GM18505 (cell line): ENCODE results near the gene TCF12.

Experiments used
- ATAC-seq: cut with Tn5 transposase; IDR thresholded peaks from one replicate; pipeline ENCODE4 v1.9.1; 2021; ENCODE audit not compliant: unreplicated experiment
- POLR2A ChIP-seq: IDR thresholded peaks from 4 replicates; pipeline ENCODE4 v1.6.1; 2011; ENCODE audit warnings: borderline replicate concordance; ENCODE audit not compliant: insufficient read depth, insufficient read length; ENCODE audit errors: extremely low read depth

TCF12 gene

DNA sequence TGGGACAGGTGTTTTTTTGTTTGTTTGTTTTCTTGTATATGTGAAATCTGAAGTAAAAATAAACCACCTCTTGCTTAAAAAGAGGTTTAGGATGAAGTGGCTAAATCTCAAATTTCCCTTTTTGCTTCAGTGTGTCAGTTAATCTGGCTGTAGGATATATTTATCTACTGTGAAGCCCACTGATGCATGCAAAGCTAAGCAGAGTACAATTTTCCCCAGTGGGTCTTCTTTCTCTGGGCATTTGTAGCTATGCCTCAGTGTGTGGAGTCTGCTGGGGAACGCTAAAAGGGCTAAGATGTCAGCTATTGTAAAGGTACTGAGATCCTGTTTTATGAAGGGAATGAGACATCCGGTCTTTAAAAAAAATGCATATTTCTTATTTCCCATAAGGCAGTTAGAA lies 190.6 kb downstream of the TCF12 start:
- no peak for ATAC-seq

DNA sequence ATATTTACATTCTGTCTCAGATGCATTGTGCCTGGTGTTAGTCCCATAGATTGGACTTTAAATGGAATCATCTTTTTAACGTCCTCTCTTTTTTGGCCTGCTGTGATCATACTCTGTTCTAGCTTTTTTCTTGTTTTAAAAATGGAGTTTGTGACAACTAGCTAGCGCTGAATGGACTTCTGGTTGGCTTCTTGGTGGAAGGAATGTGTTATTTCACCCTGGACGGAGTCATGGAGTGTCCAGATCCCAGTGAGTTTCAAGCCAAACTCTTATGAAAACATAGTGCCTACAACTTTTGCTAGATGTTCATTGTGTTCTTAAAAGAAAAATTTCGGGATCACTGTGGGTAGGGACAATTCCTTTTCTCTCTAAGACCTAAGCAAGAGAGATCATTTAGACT lies 192.6 kb downstream of the TCF12 start:
- ATAC-seq, result no peak
- no peak for TF ChIP-seq POLR2A

More for the DNA sequence above, 190.6 kb downstream of the TCF12 start:
- TF ChIP-seq POLR2A, result no peak

DNA sequence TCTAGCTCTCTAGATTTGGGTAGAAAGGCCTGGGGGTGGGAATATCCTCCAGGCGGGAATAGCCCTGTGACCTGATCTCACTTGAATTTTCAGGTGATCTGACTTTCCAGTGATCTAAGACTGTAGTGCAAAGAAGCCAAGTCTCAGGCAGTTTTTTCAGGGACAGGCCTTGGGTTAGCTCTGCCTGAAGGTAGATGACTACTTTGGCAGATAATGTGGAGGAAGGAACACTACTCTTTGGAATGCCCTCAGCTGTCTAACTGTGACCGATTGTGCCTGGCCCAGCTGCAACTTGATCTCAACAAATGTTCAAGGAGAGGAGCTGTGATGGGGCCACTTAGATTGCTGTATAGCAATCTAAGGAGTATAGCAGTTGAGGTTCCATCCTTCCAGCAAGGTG lies 193.7 kb downstream of the TCF12 start:
- no peak for ATAC-seq
- TF ChIP-seq POLR2A, result no peak

DNA sequence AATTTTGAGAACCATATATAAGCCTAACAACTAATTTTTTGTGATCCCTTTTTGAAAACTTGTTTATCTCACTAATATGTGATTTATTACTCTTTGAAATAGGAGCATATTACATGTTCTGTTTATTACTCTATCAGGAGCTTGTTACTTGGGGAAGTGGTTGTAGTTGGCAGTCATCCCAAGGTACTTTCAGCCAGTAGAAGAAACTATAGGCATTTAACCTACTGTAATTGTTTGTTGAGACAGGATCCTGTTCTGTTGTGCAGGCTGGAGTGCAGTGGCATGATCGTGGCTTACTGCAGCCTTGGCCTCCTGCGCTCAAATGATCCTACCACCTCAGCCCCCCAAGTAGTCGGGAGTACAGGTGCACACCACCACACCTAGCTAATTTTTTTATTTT lies 195.6 kb downstream of the TCF12 start:
- no peak for TF ChIP-seq POLR2A
- no peak for ATAC-seq

DNA sequence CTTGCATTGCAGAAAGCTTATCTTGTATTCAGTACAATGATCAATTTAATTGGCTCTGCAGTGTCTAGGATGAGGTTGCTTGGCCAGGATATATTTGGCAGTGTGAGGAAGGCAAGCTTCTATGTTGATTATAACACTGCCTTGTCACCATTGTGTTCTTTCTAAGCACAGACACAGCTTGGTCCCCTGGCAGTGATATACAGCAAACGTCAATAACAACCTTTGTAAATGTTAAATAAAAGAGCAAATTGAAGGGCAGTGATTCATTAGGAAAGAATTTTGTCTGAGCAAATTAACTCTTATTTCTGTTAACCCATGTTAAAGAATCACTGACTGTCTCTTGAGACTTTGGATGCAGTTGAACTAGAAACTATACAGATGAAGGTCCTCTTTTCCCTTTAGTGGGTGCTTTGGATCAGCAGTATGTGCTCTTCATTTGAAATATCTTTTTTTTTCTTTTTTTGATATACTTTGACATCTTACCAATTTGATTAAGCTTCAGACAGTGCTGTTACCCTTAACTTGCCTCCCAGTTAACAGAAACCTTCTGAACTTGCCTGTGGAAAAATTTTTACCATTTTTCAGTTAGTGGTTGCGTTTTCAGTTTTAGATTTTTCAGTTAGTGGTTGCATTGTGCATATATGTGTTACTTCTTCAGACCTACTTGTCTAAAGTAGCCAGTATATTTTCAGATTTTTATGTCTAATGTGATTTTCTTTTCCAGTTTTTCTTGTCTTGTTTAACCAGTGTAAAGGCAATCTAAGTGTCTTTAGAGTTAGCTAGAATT lies 199.8 kb downstream of the TCF12 start:
- no peak for ATAC-seq
- TF ChIP-seq POLR2A, result no peak

DNA sequence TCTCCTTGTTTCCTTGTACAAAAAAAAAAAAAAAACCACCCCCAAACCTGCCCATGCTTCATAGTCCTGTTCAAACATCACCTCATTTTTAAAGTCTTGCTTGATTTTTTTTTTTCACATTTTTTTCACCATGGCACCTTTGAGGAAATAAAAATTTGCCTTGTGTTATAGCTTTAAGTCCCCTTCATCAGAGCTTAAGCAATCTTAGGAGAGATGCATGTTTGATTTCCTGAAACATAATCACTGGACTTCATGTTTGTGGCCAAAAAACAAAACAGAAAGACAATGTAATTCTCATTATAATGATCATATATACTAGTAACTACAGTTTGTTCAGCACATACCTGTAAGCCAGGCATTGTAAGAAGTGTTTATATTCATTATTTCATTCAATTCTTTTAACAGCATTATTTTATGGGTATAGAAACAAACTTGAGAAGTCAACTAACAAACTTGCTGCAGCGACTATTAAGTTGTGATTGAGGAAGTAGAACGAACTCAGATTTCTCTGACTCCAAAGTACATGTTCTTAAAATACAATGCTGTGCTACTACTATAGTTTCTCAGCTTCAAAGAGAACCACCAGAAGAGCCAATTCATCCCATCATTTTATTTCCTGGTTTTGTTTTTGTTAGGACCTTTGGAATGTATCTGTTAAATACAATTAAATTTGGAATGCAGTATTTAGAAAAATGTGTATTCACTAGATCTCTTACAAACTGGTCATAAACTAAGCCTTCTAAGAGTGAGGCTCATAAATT lies 203.8 kb downstream of the TCF12 start:
- no peak for ATAC-seq
- TF ChIP-seq POLR2A, result no peak

DNA sequence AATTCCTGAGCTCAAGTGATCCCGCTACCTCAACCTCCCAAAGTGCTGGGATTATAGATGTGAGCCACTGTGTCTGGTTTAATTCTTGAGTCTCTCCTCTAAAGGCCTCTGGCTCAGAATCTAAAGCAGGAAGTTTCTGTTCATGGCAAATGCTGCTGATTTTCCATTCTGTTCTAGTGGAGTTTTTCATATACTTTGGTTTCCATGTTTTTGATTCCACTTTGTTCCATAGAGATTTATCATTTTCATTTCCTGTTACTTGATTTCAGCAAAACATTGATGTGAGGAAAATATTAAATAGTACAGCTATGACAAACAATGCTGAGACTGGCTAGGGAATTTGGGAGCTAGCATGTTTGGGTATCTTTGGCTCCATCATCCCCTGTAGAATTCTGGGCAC lies 205.6 kb downstream of the TCF12 start:
- ATAC-seq, result no peak
- no peak for TF ChIP-seq POLR2A

DNA sequence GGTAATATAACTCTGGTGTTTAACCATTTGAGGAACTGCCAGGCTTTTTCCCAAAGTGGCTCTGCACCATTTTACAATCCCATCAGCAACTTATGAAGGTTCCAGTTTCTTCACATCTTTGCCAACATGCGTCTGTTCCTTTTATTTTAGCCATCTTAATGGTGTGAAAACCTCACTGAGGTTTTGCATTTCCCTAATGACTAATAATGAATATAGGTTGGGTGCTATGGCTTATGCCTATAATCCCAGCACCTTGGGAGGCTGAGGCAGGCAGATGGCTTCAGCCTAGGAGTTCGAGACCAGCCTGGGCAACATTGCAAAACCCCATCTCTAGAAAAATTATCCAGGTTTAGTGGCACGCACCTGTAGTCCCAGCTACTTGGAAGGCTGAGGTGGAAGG lies 210.6 kb downstream of the TCF12 start:
- ATAC-seq, result no peak
- TF ChIP-seq POLR2A, result no peak

DNA sequence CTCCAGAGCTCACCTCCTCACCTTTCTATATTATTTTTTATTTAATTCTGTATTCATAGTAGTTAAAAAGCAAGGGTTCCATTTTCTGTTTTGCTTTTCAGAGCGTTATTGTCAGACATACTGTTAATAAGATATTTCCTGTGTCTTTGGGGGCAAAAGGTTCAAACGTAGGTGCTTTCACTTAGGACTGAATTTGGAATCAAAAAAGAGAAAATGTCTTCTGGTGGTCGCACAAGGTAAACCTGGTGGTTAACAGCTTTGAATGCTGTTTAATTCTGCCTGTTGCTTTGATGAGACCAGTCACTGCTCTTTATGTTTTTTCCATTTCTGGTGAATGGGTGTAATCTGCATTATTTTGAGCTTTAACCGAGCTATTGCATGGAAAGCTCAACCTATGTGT lies 212.5 kb downstream of the TCF12 start:
- ATAC-seq, result no peak
- no peak for TF ChIP-seq POLR2A

DNA sequence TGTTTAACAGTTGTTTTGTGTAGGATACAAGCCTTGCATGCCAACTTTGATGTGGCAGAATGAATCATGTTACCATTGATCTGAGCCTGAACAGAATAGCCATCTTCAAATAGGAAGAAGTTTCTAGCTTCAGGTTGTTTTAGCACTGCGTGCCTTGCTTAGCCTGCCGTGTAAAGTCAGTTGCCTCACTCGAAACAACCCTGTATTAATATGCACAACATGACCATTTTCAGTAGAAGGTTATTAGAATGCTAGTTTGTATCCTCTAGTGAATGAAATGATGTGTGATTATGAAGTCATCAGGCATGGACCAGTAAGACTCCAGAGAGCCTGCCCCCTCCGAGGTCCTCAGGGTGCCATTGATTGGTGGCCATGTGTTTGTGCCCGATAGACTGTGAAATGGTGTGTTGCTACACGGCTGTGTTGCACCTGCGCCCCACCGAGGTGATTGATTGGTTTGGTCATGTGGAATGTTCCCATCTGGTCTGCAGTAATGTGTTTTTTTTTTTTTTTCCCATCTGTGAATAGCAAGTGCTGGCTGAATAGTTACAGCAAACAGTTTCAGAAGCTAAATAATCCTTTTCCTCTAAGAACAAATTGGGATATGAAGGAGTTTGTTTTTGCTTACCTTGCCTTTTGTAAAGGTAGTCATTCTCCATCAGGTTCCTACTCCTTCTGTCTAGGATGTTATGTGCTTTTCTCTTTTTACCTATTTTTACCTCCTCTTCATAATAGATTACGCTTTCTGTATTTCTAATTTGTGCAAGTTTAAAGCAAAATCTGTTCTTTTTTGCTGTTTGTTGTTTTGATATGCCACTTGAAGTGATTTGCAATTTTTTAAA lies 214.9 kb downstream of the TCF12 start:
- TF ChIP-seq POLR2A, result no peak
- ATAC-seq, result no peak

DNA sequence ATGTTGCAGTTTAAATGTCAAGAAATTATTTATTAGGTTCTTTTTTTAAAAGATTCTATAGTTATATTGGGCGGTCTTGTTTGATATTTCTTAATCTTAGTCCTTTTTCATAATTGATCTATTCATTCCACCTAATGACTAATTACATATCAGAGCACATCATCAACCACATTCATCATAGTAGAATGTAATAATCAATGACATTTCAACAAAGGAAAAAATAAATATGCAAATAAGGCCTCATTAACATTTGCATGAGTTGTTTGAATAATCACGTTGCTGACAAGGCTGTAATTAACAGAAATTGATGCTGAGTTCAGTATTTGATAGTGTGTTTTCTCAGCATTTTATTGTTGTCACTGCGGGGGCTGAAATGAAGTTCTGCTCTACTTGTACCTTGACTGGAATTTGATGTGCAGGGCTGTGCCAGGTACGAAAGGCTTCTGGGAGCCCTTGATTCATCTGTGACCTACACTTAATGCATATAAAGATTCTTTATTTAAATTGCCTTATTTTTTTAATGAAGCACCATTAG lies 215.7 kb downstream of the TCF12 start:
- ATAC-seq, result no peak
- no peak for TF ChIP-seq POLR2A

DNA sequence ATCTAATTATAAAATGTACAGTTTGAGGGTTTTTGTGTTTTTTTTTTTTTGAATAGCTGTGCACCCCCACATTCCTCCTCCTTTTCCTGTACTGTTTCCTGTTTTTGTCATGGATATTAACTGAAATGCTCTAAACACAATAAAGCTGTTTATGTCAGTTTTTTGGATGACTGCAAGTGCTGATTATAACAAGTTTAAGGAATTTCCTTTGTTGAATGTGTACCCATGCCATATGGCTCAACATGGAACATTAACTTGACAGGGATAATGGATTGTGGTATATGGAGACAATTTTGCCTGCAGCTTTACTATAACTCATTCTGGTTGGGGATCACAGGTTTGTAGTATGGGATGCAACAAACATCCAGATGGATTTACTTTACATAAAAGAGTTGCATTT lies 216.4 kb downstream of the TCF12 start:
- ATAC-seq, result no peak
- TF ChIP-seq POLR2A, result no peak

DNA sequence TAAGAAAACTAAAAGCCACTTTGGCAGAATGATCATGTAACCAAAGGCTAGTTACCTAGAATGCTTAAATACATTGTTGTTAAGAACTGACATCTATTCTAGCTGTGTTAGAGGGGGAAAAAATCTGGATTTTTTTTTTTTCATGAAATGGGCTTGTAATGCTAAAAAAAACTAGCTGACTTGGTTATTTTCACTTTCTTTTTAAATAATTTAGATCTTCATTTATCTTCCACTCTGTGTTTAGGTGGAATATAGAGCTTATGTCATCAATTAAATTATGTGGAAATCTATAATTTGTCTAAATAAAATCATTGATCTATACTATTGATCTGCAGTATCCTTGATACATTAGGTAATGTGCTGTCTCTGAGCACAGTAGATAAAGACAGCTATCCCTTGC lies 217.4 kb downstream of the TCF12 start:
- ATAC-seq, result no peak
- no peak for TF ChIP-seq POLR2A

DNA sequence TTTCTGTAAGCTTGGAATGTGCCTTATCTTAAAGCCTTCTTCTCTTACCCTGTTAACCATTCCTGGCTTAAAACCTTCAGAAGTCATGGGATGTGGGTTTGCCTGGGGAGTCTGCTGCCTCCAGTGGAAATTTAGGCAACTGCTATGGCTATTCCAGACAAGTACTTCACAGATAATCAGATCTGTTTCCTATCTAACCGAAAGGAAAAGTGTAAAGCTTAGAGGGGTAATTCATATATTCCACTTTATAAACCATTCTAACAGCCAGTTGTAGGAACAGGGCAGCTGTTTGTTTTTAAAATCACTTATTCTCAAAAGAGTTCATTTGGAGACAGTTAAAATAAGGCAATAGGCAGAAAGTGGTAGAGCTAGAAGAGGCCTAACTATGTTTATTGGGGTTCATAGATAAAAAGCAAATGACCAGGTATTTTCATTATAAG lies 219.9 kb downstream of the TCF12 start:
- ATAC-seq, result no peak
- TF ChIP-seq POLR2A, result no peak

DNA sequence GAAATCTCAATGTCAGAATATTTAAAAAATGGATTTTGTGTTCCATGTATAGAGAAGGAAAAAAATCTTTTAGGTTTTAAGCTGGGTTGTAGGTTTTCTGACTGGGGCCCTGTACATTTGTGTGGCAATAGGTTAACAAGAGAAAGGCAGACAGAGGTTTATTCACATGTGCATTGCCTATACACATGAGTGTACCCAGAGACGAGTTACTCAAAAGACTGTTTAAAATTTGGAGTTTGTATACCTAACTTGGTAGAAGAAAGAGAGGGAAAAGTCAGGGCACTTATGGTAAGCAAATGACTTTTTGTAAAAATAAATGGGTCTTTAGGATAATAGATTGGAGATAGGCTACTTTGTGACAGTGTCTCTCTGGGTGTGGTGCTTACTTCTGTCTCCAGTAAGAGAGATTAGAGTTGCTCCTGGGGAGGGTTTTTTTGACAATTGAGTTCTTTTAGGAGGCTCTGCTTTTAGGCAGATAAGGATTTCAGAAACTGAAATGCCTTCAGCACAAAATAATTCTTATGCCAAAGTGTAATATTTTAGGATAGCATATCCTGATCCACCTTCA lies 225.2 kb downstream of the TCF12 start:
- no peak for TF ChIP-seq POLR2A
- ATAC-seq, result no peak
